ENCODE data around the gene ATP6AP1.
"Not testable (repeated sequence)": the region's sequence is repeated elsewhere in the genome, so short reads cannot be mapped to it uniquely, and the experiment has no call there.

DNA sequence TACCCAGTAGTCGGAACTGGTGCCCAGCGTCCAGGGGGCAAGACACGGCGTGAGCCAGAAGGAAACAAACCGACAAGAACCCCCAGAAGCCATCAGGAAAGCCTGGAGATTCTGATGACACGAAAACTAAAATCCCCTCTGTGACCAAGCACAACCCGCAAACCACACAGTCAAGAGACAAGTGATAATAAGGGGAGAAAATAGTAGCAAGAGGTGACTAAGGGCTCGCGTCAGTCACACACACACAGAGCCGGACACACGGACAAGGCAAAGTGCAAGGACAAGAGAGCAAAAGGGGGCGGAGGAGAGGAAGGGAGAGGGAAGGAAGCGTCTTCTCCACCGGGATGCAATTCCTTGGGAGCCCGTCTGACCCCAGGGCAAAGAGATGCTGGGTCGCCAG lies 39.8 kb upstream of the ATP6AP1 start:
- not testable (repeated sequence) for TF ChIP-seq FOXM1 (IDR thresholded peaks at IDR 0.05; ENCODE audit: borderline replicate concordance); SP1 (IDR thresholded peaks at IDR 0.05); HDGF (IDR thresholded peaks at IDR 0.05; ENCODE audit: borderline replicate concordance); NFRKB (IDR thresholded peaks at IDR 0.05); TARDBP (IDR thresholded peaks at IDR 0.05); BHLHE40 (IDR thresholded peaks at IDR 0.05; ENCODE audit: borderline replicate concordance); FOXA1 (IDR thresholded peaks at IDR 0.05); CTBP1 (IDR thresholded peaks at IDR 0.05; ENCODE audit: borderline replicate concordance); ZNF384 (IDR thresholded peaks at IDR 0.05); SUZ12 (IDR thresholded peaks at IDR 0.05); ELF4 (IDR thresholded peaks at IDR 0.05)
- TF ChIP-seq, protein P1, sequence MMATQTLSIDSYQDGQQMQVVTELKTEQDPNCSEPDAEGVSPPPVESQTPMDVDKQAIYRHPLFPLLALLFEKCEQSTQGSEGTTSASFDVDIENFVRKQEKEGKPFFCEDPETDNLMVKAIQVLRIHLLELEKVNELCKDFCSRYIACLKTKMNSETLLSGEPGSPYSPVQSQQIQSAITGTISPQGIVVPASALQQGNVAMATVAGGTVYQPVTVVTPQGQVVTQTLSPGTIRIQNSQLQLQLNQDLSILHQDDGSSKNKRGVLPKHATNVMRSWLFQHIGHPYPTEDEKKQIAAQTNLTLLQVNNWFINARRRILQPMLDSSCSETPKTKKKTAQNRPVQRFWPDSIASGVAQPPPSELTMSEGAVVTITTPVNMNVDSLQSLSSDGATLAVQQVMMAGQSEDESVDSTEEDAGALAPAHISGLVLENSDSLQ (IDR thresholded peaks at IDR 0.05): not testable (repeated sequence)

All from HEK293T (cell line).